Measurements from ENCODE around the gene SECTM1.

GRCh38 chr17:82298538-82299421 is 34.8 kb downstream of the SECTM1 start:
- TF ChIP-seq ZNF8 (CRISPR knock-in tag; IDR thresholded peaks at IDR 0.05): no peak
- TF ChIP-seq ARNTL (CRISPR knock-in tag; IDR thresholded peaks at IDR 0.05; ENCODE audit: borderline replicate concordance, low read depth): no peak
- TF ChIP-seq CREB5 (CRISPR knock-in tag; IDR thresholded peaks at IDR 0.05; ENCODE audit: low read depth): no peak
- TF ChIP-seq ISL1 (CRISPR knock-in tag; IDR thresholded peaks at IDR 0.05): no peak
- TF ChIP-seq ZFP30 (CRISPR knock-in tag; IDR thresholded peaks at IDR 0.05): no peak
- TF ChIP-seq PATZ1 (CRISPR knock-in tag; IDR thresholded peaks at IDR 0.05; ENCODE audit: borderline replicate concordance): no peak
- TF ChIP-seq ZNF565 (CRISPR knock-in tag; conservative IDR thresholded peaks at IDR 0.05; ENCODE audit: low read depth): no peak
- TF ChIP-seq TSHZ2 (CRISPR knock-in tag; IDR thresholded peaks at IDR 0.05): no peak
- TF ChIP-seq CSRNP3 (CRISPR knock-in tag; IDR thresholded peaks at IDR 0.05): no peak
- TF ChIP-seq POU6F1 (CRISPR knock-in tag; IDR thresholded peaks at IDR 0.05; ENCODE audit: borderline replicate concordance, low read depth): no peak
- TF ChIP-seq RARB (CRISPR knock-in tag; IDR thresholded peaks at IDR 0.05): no peak
- TF ChIP-seq BACH2 (CRISPR knock-in tag; IDR thresholded peaks at IDR 0.05; ENCODE audit: borderline replicate concordance): no peak
- TF ChIP-seq TCF4 (CRISPR knock-in tag; IDR thresholded peaks at IDR 0.05; ENCODE audit: borderline replicate concordance): no peak
